GM12874 (cell line): ENCODE results near the gene DUOXA2.

ENCODE experiments used
- TF ChIP-seq, protein P1 (sequence below): IDR thresholded peaks from 2 replicates; pipeline ENCODE4 v1.5.1; 2011; ENCODE audit warnings: low read depth, mild to moderate bottlenecking, control low read depth, low read length, moderate library complexity; ENCODE audit not compliant: insufficient read depth

DUOXA2 gene

GRCh38 chr15:45116006-45116481 lies 1.9 kb downstream of the DUOXA2 start:
- TF ChIP-seq, protein P1, sequence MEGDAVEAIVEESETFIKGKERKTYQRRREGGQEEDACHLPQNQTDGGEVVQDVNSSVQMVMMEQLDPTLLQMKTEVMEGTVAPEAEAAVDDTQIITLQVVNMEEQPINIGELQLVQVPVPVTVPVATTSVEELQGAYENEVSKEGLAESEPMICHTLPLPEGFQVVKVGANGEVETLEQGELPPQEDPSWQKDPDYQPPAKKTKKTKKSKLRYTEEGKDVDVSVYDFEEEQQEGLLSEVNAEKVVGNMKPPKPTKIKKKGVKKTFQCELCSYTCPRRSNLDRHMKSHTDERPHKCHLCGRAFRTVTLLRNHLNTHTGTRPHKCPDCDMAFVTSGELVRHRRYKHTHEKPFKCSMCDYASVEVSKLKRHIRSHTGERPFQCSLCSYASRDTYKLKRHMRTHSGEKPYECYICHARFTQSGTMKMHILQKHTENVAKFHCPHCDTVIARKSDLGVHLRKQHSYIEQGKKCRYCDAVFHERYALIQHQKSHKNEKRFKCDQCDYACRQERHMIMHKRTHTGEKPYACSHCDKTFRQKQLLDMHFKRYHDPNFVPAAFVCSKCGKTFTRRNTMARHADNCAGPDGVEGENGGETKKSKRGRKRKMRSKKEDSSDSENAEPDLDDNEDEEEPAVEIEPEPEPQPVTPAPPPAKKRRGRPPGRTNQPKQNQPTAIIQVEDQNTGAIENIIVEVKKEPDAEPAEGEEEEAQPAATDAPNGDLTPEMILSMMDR = no peak

GRCh38 chr15:45116482-45117307 lies 2.6 kb downstream of the DUOXA2 start:
- TF ChIP-seq, protein P1 = no peak

DNA sequence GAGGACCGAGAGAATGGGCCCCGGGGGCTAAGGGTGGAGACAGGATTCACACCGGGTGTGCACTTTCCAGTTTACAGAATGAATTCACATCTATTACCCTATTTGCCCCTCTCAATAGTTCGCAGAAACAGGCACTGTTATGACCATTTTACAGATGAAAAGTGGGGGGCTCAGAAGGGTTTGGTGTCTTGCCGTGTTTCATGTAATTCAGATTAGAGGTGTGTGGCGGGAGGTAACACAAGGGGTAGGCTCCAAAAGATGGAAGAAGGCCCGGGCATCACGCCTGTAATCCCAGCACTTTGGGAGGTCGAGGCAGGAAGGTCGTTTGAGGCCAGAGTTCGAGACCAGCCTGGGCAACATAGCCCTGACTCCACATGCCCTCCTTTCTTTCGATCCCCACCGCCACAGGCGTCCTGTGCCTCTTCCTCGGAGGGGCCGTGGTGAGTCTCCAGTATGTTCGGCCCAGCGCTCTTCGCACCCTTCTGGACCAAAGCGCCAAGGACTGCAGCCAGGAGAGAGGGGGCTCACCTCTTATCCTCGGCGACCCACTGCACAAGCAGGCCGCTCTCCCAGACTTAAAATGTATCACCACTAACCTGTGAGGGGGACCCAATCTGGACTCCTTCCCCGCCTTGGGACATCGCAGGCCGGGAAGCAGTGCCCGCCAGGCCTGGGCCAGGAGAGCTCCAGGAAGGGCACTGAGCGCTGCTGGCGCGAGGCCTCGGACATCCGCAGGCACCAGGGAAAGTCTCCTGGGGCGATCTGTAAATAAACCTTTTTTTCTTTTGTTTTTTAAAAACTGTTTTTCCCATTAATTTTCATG lies 3.4 kb downstream of the DUOXA2 start:
- TF ChIP-seq, protein P1 = no peak

- TF ChIP-seq, protein P1 = peak; percentile 99
These were observed 4.0 kb downstream of the DUOXA2 start for GRCh38 chr15:45118131-45118588.

DNA sequence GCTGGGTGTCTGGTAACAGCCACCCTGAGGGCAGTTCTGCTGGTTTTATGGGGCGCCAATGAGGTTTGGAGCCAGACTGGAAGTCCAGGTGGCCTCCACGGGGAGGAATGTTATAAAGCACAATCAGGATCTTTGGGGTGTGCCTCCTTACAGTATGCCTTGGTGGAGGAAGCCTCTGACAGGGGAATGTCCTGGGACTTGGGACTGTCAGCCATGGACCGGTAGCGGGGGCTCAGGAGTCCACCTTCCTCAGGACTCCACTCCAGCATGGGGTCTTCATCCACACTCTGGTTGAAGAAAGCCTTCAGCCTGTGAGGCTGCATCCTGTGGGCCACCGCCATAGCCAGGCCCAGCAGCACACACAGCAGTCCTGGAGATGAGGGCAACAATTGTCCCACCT lies 4.9 kb downstream of the DUOXA2 start:
- TF ChIP-seq, protein P1 = no peak

DNA sequence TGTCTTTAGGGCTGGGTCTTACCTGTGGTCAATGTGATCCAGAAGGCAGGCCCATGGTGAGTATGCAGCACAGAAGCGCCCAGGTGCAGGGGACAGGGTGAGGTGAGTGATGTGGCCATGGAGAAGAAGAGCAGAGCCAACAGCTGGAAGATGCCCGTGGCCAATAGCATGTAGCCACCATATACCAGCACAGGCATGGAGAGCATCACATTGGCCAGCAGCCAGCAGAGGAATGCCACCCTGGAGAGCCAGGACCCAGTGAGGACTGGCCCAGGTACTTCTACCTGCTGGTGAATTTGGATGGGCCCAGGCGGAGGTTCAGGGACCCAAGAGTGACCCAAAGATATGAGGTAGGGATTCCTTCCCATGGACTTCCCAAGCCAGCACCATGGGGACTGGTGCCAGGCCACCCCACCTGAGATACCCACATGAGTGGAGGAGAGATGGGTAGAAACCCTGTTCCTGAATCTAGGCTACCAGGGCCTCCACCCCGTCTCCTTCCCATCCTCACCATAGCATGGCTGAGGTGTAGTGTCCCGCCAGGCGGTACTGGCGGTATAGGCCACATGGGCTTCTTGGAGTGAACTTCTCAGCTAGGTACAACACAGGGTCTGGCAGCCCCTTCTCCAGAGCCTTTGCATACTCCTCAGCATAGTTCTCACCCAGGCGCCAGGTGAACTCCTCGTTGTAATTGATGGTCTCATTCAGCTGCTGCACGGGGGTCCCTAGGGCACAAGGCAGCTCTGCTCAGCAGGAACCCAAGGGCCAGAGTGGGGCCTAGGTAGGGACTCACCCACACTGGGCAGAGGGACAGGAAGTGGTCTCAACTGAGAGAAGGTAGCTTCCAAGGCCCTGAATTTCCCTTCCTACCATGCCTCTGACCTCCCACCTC lies 6.2 kb downstream of the DUOXA2 start:
- TF ChIP-seq, protein P1 = no peak
